NCI-H2107 treated with DMSO at 0.1 percent for 48 hours (cell line): ENCODE results near the gene GPAM.

Source experiments
- DNase-seq: peaks from one replicate; lab custom pipeline; 2025; ENCODE audit not compliant: unreplicated experiment; lab: John Stamatoyannopoulos, UW

Gene GPAM

GRCh38 chr10:112185959-112186358 is 2.4 kb upstream of the GPAM start:
- DNase-seq: no peak

- no peak for DNase-seq
These were observed 814 bp upstream of the GPAM start for GRCh38 chr10:112184379-112184778.

- DNase-seq: no peak
These were observed 447 bp upstream of the GPAM start for GRCh38 chr10:112184052-112184371.

- no peak for DNase-seq
These were observed 709 bp downstream of the GPAM start for GRCh38 chr10:112182784-112183328.

- DNase-seq: no peak
These were observed 6.3 kb downstream of the GPAM start for GRCh38 chr10:112177247-112177646.

- no peak for DNase-seq
These were observed 7.0 kb downstream of the GPAM start for GRCh38 chr10:112176543-112176942.

- DNase-seq: no peak
These were observed 8.2 kb downstream of the GPAM start for GRCh38 chr10:112175409-112175808.

- no peak for DNase-seq
These were observed 10.4 kb downstream of the GPAM start for GRCh38 chr10:112173206-112173605.

GRCh38 chr10:112168733-112169132 is 14.8 kb downstream of the GPAM start:
- no peak for DNase-seq

- DNase-seq: no peak
These were observed 16.8 kb downstream of the GPAM start for GRCh38 chr10:112166800-112167199.

GRCh38 chr10:112161757-112162518 is 21.6 kb downstream of the GPAM start:
- DNase-seq: no peak

- DNase-seq: no peak
These were observed 22.7 kb downstream of the GPAM start for GRCh38 chr10:112160834-112161233.

GRCh38 chr10:112159469-112159868 is 24.1 kb downstream of the GPAM start:
- no peak for DNase-seq

- no peak for DNase-seq
These were observed 32.0 kb downstream of the GPAM start for GRCh38 chr10:112151524-112152039.

- no peak for DNase-seq
These were observed 35.2 kb downstream of the GPAM start for GRCh38 chr10:112148331-112148730.

GRCh38 chr10:112146799-112147198 is 36.8 kb downstream of the GPAM start:
- no peak for DNase-seq

GRCh38 chr10:112145263-112145662 is 38.3 kb downstream of the GPAM start:
- no peak for DNase-seq

- DNase-seq: no peak
These were observed 40.1 kb downstream of the GPAM start for GRCh38 chr10:112143420-112143819.

- no peak for DNase-seq
These were observed 42.3 kb downstream of the GPAM start for GRCh38 chr10:112141292-112141691.

- DNase-seq: peak; percentile 3
These were observed 43.2 kb downstream of the GPAM start for GRCh38 chr10:112140110-112140970.

GRCh38 chr10:112139176-112139575 is 44.4 kb downstream of the GPAM start:
- DNase-seq: no peak
